NCI-H2196 (cell line): ENCODE results near the gene BSG.
A peak's percentile ranks its signal among the peaks of the same experiment; 100 is the strongest.
"Not testable (repeated sequence)": the region's sequence is repeated elsewhere in the genome, so short reads cannot be mapped to it uniquely, and the experiment has no call there.

Experiments
- DNase-seq: peaks from one replicate; lab custom pipeline; 2025; ENCODE audit not compliant: unreplicated experiment; lab: John Stamatoyannopoulos, UW

BSG gene

DNA sequence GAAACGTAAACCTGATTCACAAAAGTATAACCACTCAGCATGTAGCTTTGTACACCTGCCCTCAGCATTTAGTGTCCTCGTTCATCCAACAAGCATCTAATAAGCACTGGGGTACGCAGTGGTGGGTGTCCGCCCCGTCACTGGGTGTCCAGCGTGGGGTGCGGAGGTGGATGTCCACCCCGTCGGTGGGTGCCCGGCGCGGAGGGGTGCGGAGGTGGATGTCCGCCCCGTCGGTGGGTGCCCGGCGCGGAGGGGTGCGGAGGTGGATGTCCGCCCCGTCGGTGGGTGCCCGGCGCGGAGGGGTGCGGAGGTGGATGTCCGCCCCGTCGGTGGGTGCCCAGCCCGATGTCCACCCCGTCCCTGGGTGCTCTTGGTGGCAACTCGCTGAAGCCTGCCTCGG lies 12.8 kb downstream of the BSG start:
- DNase-seq: not testable (repeated sequence)

GRCh38 chr19:585551-586110 lies 13.2 kb downstream of the BSG start:
- no peak for DNase-seq

DNA sequence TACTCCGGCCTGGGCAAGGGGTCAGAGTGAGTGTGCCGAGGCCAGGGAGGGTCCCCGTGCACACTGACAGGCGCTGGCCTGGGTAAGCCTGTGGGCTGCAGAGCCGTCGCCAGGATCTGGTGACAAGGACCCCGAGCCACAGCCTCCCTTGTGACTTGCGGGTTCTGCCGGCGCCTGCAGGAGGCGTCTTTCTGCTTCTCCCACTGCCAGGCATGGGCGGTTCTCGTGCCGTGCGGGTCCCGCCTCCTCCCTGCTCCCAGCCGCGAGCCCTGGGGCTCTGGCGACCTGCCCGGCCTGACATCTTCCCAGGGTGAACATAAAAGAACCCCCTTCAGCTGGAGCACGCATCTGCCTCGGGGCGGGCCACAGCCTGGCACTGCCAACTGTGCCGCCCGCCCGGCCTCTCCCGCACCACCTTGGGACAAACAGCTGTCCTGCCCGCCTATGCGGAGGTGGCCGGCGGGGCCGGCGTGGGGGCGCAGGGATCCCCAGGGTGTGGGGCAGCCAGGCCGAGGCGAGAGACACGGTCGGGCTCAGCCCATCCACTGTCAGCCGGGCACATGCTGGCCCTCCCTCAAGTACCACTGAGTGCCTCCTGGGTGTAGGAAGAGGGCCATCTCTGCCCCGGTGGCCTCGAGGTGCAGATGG lies 15.8 kb downstream of the BSG start:
- DNase-seq: peak; percentile 96

DNA sequence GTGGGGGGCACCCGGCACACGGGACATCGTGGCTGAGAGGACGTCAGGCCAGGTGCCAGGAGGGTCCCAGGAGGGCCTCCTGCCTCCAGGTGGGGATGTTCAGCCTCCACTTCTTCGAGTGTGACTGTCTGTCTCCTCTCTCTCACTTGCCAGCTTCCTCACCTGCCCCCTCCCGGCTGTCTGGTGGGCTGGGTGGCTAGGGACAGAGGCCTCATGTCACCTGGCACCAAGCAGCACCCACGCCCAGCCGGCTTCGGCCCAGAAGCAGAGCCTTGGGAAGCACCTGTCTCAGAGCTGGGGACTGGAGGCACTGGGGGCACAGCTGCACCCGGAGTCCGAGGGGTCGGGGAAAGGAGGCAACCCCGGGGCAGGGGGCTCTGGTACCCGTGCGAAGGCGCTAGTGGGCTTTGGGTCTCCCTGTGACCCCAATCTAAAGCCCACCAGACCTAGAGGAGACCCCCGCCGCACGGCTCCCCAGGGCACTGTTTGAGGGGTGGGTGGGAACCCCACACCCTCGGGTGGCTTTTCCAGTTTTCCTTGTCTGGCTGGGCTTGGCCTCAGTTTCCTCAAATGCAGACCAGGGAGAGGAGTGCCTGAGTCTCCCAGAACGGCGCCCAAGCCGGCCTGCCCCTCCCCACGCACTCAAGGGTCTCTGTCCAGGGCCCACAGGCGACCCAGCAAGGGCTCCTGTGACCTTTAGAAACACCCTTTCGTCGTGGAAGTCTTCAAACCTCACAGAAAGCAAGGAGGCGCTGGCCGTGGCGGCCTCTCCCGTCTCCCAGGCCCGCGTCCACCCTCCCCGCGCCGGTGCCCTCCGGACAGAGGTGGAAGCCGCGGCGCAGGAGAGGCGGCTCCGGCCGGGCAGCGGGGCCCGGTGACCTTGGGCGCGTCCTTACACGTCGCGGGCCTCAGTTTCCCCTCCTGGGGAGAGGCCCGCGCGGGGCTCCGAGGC lies 16.6 kb downstream of the BSG start:
- peak; percentile 44 for DNase-seq

DNA sequence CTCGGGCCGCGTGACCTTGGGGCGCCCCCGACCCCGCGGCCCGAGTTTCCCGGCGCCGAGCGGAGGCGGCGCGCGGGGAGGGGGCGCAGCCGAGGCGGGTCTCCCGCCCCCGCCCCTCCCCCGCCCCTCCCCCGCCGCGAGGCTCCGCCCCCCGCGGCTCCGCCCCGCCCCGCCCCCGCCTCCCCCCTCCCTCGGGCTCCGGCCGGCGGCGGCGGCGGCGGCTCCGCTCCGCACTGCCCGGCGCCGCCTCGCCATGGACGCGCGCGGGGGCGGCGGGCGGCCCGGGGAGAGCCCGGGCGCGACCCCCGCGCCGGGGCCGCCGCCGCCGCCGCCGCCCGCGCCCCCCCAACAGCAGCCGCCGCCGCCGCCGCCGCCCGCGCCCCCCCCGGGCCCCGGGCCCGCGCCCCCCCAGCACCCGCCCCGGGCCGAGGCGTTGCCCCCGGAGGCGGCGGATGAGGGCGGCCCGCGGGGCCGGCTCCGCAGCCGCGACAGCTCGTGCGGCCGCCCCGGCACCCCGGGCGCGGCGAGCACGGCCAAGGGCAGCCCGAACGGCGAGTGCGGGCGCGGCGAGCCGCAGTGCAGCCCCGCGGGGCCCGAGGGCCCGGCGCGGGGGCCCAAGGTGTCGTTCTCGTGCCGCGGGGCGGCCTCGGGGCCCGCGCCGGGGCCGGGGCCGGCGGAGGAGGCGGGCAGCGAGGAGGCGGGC lies 17.4 kb downstream of the BSG start, which contains the start of gene HCN2:
TSS of gene HCN2 (plus strand) at position 189 of the 703 bp plus-strand sequence. CDS start at position 254, 65 bp downstream.
- DNase-seq: no peak

DNA sequence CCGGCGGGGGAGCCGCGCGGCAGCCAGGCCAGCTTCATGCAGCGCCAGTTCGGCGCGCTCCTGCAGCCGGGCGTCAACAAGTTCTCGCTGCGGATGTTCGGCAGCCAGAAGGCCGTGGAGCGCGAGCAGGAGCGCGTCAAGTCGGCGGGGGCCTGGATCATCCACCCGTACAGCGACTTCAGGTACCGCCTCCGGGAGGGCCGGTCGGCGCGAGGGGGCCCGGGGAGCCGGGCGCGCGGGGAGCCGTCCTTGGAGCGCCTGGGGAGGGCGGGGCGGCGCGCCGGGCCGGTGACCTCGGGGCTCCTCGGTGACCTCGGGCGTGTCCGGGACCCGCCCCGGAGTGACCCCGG lies 18.0 kb downstream of the BSG start:
- peak; percentile 23 for DNase-seq

- DNase-seq: no peak
Measured at GRCh38 chr19:590750-591098, 18.3 kb downstream of the BSG start.

DNA sequence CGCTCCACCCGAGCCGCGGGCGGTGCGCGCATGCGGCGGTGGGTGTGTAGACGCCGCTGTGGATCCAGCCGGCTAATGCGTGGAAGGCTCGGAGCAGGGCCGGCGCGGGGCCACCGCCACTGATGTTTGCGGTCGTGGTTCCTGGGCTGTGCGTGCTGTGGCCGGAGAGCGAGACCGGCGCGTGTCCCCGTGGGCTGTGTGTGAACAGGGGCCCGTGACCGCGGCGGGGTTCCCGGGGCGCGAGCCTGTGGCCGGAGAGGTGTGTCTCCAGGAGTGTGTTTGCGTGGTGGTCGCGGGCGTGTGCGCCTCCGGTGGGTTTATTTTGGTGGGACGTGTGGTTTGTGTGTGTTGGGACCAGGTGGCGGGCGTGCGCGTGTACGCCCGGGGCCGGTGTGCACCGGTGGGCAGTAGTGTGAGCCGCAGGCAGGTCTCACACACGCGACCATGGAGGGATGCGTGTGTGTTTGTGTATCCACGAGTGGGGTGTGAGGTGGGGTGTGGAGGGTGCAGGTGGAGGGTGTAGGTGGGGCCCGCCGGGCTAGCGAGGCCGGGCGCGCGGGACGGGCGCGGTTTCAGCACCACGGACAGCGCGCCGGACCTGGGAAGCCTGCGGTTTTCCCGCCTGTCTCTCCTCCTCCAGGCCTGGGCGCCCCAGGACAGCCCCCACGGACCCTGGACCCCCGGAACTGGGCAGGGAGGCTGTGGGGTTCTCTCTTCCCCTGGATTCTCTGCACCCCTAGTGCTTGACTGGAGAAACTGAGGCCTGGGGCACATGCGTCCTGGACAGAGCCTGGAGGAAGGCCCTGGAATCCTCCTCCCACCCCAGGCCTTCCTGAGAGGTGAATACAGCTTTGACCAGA lies 18.9 kb downstream of the BSG start:
- no peak for DNase-seq

- DNase-seq: no peak
Measured at GRCh38 chr19:592101-592500, 19.7 kb downstream of the BSG start.

- no peak for DNase-seq
Measured at GRCh38 chr19:593055-593454, 20.7 kb downstream of the BSG start.

GRCh38 chr19:593505-593904 lies 21.1 kb downstream of the BSG start:
- DNase-seq: no peak

DNA sequence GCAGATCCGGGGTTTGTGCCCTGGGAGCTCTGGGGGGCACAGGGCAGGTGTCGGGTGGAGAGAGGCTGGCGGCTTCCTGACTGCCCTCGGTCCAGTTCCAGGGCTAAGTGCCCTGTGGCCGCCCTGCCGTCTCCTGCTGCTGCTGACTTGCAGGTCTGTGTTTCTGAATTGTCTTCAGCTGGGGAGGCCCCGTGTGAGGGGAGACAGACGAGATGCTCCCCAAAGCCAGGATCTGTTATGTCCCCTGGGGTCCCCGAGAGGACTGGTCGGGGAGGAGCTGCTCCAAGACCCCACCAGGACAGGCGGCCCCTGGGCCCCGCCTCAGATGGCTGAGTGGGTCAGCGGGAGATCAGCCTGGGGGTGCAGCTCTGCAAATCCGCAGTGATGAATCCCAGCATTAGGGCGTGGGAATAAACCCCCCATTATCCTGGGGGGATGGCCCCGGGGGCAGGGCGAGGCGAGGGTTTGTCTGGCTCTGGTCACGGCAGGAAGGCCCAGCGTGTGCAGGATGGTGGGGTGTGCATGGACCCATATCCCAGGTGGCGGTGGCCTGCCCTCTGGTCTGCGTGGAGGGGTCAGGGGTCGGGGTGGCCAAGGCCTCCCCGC lies 22.0 kb downstream of the BSG start:
- no peak for DNase-seq

- no peak for DNase-seq
Measured at GRCh38 chr19:595326-596262, 23.2 kb downstream of the BSG start.

DNA sequence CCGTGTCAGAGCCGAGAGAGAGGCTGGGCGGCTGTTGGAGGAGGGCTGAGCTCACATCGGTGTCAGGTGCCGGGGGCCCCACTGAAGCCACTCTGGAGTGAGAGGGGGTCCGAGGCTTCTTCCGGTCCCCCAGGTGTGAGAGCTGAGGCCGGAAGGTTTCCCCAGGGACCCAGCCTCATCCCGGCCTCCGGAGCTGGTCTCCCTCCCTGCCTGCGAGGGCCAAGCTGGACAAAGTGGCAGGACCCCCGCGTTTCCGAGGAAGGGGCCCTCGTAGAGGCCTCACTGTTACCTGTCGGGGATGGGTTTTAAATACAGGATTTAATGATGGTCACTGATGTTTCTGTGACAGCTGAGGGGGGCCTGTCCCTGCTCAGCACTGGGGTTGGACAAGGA lies 23.9 kb downstream of the BSG start:
- no peak for DNase-seq

- no peak for DNase-seq
Measured at GRCh38 chr19:597406-598315, 25.3 kb downstream of the BSG start.

- no peak for DNase-seq
Measured at GRCh38 chr19:601310-601709, 28.9 kb downstream of the BSG start.

DNA sequence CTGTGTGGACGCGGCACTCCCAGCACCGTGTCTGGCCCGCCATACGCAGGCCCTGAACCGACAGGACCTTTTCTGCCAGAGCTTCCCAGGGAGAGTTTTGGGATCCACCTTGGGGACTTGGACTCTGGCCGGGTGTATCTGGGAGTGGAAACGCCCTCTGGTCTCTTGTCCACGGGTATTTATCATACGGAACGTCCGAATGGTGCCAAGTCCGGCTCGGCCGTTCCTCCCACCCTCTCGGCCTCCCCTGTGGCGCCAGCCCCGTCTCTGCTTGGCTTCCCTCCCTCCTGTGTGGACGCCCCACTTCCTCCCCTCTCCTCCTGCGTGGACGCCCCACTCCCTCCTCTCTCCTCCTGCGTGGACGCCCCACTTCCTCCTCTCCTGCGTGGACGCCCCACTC lies 29.4 kb downstream of the BSG start:
- no peak for DNase-seq
